Measurements from ENCODE around the gene MESP1.

The MESP1 gene

DNA sequence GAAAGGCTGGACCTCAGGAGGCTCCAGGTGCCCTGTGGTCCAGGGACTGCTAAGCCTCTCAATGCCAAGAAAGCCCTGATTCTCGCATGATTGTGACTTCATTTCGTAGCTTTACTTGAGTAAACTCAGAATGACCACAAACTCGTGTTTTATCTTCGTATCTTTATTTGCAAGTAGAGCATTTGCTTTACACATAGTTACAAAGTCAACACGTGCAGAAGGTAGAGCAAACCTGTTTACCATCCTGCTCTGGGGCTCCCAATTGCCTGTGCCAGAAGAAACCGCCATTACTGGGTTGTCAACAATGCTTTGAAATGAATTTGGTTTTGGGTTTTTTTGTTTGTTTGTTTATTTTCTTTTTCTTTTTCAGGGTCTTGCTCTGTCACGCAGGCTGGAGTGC is 5.8 kb upstream of the MESP1 start:
- 85 to 88% methylated on average over 6 to 7 of the region's 7 CpGs for WGBS, 2 experiments (ENCODE audit: insufficient coverage in 2 of 2)

DNA sequence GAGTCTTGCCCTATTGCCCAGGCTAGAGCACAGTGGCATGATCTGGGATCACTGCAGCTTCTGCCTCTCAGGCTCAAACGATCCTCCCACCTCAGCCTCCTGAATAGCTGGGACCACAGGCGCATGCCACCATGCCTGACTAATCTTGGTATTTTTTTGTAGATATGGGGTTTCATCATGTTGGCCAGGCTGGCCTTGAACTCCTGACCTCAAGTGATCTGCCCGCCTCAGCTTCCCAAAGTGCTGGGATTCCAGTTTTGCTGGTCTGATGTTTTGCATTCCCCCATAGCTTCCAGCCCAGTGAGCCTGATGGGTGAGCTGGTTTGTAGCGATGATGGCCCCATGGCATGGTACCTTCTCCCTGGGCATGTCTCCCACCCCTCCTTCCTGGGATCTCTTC is 4.7 kb upstream of the MESP1 start:
- H3K4me3 ChIP-seq (ENCODE audit: extremely low read depth, insufficient read depth, low read length, poor library complexity, severe bottlenecking): no peak overlapping the region
- peaks cover 14% of the 10 kb centered on the region for H3K4me1 ChIP-seq (ENCODE audit: control insufficient read depth, insufficient read depth, low read length, poor library complexity, severe bottlenecking)
- no peaks in the 10 kb centered on the region for H3K36me3 ChIP-seq (ENCODE audit: control insufficient read depth, insufficient read depth, low read length)
- H3K9me3 ChIP-seq (ENCODE audit: control insufficient read depth, low read length): no peaks in the 10 kb centered on the region
- no peak overlapping the region for H3K27ac ChIP-seq (ENCODE audit: low read depth, low read length, severe bottlenecking)
- 90 to 93% methylated on average over 3 of the region's 4 CpGs for WGBS, 2 experiments (ENCODE audit: insufficient coverage in 2 of 2)

More for the DNA sequence above, 5.8 kb upstream of the MESP1 start:
- no peak overlapping the region for H3K27ac ChIP-seq (ENCODE audit: low read depth, low read length, severe bottlenecking)
- H3K4me1 ChIP-seq (ENCODE audit: control insufficient read depth, insufficient read depth, low read length, poor library complexity, severe bottlenecking): peaks cover 14% of the 10 kb centered on the region
- no peaks in the 10 kb centered on the region for H3K9me3 ChIP-seq (ENCODE audit: control insufficient read depth, low read length)
- no peak overlapping the region for H3K4me3 ChIP-seq (ENCODE audit: extremely low read depth, insufficient read depth, low read length, poor library complexity, severe bottlenecking)
- H3K36me3 ChIP-seq (ENCODE audit: control insufficient read depth, insufficient read depth, low read length): no peaks in the 10 kb centered on the region

DNA sequence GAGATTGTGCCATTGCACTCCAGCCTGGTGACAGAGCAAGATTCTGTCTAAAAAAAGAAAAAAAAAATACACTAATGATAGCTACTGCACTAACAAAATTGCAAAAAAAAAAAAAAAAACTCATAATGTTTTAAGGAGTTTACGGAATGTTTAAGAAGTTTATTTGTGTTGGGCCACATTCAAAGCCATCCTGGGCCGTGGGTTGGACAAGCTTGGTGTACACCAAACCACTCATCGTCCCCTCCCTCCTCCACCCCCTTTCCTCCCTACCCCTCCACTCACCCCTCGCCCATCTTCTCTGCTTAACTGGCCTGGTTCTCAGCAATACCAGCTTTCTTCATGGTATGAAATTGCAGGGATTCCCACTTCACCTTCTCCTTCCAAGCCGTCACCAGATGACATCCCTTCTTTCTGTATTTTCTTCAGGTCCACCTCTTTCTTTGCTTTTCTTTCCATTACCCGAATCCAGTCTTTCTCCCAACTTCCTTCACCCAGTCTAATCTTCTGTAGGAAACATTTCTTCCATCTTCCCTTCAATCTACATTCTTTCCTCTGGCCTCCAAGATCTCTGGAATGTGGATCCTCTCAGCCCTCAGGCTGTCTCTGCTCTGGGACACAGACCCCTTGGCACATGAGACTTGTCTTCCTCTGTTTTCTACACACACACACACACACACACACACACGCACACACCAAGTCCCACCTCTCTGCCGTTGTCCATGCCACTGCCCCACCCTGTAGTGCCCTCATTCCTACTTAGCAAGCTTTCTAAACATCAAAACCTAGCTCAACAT is 3.5 kb upstream of the MESP1 start:
- H3K4me3 ChIP-seq (ENCODE audit: extremely low read depth, insufficient read depth, low read length, poor library complexity, severe bottlenecking): no peak overlapping the region
- peaks cover 10% of the 10 kb centered on the region for H3K4me1 ChIP-seq (ENCODE audit: control insufficient read depth, insufficient read depth, low read length, poor library complexity, severe bottlenecking)
- no peaks in the 10 kb centered on the region for H3K36me3 ChIP-seq (ENCODE audit: control insufficient read depth, insufficient read depth, low read length)
- H3K27ac ChIP-seq (ENCODE audit: low read depth, low read length, severe bottlenecking): no peak overlapping the region
- H3K9me3 ChIP-seq (ENCODE audit: control insufficient read depth, low read length): no peaks in the 10 kb centered on the region
- WGBS, 2 experiments (ENCODE audit: insufficient coverage in 2 of 2): 90 to 92% methylated on average over 4 to 5 of the region's 8 CpGs

DNA sequence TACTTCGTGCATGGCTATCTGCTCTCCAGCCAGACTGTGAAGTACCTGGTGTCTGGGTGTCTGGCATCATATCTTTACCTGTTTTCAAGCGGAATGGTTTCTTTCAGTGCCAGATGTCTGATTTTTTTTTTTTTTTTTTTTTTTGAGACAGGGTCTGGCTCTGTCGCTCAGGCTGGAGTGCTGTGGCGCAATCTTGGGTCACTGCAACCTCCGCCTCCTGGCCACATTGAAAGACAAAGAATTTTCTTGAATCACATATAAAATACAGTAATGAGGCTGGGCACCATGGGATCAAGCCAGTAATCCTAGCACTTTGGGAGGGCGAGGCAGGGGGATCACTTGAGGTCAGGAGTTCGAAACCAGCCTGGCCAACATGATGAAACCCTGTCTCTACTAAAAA is 2.8 kb upstream of the MESP1 start:
- WGBS, 2 experiments (ENCODE audit: insufficient coverage in 2 of 2): 80 to 85% methylated on average over 1 to 4 of the region's 7 CpGs
- Histone ChIP-seq H3K9me3 (ENCODE audit: control insufficient read depth, low read length) (no peaks in the 10 kb centered on the region), H3K27ac (ENCODE audit: low read depth, low read length, severe bottlenecking) (no peak overlapping the region), H3K4me1 (ENCODE audit: control insufficient read depth, insufficient read depth, low read length, poor library complexity, severe bottlenecking) (peaks cover 10% of the 10 kb centered on the region), H3K4me3 (ENCODE audit: extremely low read depth, insufficient read depth, low read length, poor library complexity, severe bottlenecking) (no peak overlapping the region), H3K36me3 (ENCODE audit: control insufficient read depth, insufficient read depth, low read length) (no peaks in the 10 kb centered on the region)

DNA sequence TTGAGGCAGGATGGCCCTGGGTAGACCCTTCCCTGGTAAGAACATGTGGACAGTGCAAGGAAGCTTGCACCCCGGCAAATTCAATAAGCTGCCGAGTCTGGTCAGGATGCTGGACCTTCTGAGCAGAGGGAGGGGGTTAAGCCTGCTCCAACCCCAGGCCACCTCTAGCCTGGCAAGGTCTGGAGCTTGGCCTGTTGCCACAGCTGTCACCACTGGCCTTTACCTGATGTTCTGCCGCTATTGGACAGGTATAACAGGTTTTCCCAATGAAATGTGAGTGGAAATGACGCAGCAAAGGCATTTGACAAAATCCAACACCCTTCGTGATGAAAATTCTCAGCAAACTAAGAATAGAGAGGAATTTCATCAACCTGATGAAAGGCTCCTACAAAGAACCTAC is 699 bp upstream of the MESP1 start:
- no peak overlapping the region for H3K27ac ChIP-seq (ENCODE audit: low read depth, low read length, severe bottlenecking)
- H3K36me3 ChIP-seq (ENCODE audit: control insufficient read depth, insufficient read depth, low read length): no peaks in the 10 kb centered on the region
- 79 to 86% methylated on average over 3 to 5 of the region's 5 CpGs for WGBS, 2 experiments (ENCODE audit: insufficient coverage in 2 of 2)

DNA sequence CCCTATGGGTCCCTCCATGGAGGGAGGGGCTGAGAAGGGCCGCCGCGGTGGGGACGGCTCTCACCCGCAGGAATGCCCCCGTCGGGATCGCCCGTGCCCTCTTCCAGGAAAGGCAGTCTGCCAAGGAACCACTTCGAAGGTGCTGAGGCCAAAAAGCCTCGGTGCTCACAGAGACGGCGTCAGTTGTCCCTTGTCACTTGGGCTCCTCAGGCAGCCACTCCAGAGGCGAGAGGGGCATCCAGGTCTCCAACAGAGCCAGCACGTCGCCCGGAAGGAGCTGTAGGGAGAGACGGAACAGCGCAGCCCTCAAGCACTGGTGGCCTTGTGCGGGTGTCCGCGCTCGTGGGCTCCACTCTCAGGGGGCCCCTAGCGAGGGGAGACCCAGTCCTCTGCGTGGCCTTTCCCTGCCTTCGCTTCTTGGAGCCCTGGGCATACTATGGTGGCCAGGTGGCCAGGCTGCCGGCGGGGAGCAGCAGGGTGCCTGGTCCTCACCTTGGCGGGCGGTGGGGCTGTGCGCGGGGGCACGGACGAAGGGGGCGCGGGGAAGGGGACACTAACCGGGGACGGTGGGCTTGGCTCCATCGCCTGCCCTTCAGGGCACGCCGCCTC is 994 bp downstream of the MESP1 start:
- 6 to 8% methylated on average over 37 to 39 of the region's 41 CpGs for WGBS, 2 experiments (ENCODE audit: insufficient coverage in 2 of 2)
- peaks cover 11% of the 10 kb centered on the region for H3K4me1 ChIP-seq (ENCODE audit: control insufficient read depth, insufficient read depth, low read length, poor library complexity, severe bottlenecking)
- H3K27ac ChIP-seq (ENCODE audit: low read depth, low read length, severe bottlenecking): no peak overlapping the region
- H3K4me3 ChIP-seq (ENCODE audit: extremely low read depth, insufficient read depth, low read length, poor library complexity, severe bottlenecking): peak overlapping the region; percentile 50
- H3K36me3 ChIP-seq (ENCODE audit: control insufficient read depth, insufficient read depth, low read length): no peaks in the 10 kb centered on the region
- no peaks in the 10 kb centered on the region for H3K9me3 ChIP-seq (ENCODE audit: control insufficient read depth, low read length)

More for the DNA sequence above, 699 bp upstream of the MESP1 start:
- no peak overlapping the region for H3K4me3 ChIP-seq (ENCODE audit: extremely low read depth, insufficient read depth, low read length, poor library complexity, severe bottlenecking)
- H3K9me3 ChIP-seq (ENCODE audit: control insufficient read depth, low read length): no peaks in the 10 kb centered on the region
- peaks cover 13% of the 10 kb centered on the region for H3K4me1 ChIP-seq (ENCODE audit: control insufficient read depth, insufficient read depth, low read length, poor library complexity, severe bottlenecking)

DNA sequence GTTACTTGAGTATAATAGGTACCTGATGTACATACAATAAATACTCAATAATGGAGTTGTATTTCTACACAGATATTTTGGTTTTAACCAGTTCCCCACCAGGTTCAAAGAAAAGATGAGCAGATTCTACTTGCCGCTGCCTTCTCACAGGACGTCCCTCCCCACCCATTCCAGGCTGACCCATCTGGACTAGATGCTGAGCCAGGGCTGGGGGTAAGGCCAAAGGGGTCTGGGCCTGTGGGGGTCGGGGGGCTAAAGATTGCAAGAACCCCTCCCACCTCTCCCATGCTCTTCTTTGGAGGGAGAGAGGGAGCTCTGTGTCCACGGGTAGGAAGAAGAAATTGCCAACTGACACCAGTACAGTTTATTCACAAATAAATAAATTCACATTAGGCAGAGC is 1.5 kb downstream of the MESP1 start:
- Histone ChIP-seq H3K27ac (ENCODE audit: low read depth, low read length, severe bottlenecking) (no peak overlapping the region), H3K36me3 (ENCODE audit: control insufficient read depth, insufficient read depth, low read length) (no peaks in the 10 kb centered on the region), H3K9me3 (ENCODE audit: control insufficient read depth, low read length) (no peaks in the 10 kb centered on the region), H3K4me1 (ENCODE audit: control insufficient read depth, insufficient read depth, low read length, poor library complexity, severe bottlenecking) (peaks cover 6% of the 10 kb centered on the region), H3K4me3 (ENCODE audit: extremely low read depth, insufficient read depth, low read length, poor library complexity, severe bottlenecking) (no peak overlapping the region)
- WGBS, 2 experiments (ENCODE audit: insufficient coverage in 2 of 2): no CpG with 5 or more reads among the region's 4 CpGs

DNA sequence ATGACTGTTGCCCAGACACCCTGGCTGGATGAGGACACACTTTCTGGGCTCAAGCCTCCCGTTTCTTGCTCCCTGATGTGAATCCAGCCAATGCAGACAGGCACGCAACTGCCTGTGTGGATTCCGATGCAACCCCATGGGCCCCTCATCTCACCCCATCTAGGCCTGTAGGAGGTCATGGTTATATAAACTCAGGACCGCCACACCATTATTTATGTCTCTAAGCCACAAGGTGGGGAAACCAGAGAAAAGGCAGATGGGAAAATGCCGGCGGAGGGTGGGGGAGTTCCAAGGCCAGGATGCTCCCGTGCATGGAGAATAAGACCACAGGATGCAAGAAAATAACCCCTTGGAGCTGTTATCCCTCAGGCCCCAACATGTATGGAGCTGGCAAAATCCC is 2.0 kb downstream of the MESP1 start:
- 43 to 53% methylated on average over 2 of the region's 7 CpGs for WGBS, 2 experiments (ENCODE audit: insufficient coverage in 2 of 2)
- Histone ChIP-seq H3K4me3 (ENCODE audit: extremely low read depth, insufficient read depth, low read length, poor library complexity, severe bottlenecking) (no peak overlapping the region), H3K27ac (ENCODE audit: low read depth, low read length, severe bottlenecking) (no peak overlapping the region), H3K36me3 (ENCODE audit: control insufficient read depth, insufficient read depth, low read length) (no peaks in the 10 kb centered on the region), H3K9me3 (ENCODE audit: control insufficient read depth, low read length) (no peaks in the 10 kb centered on the region), H3K4me1 (ENCODE audit: control insufficient read depth, insufficient read depth, low read length, poor library complexity, severe bottlenecking) (peaks cover 6% of the 10 kb centered on the region)

DNA sequence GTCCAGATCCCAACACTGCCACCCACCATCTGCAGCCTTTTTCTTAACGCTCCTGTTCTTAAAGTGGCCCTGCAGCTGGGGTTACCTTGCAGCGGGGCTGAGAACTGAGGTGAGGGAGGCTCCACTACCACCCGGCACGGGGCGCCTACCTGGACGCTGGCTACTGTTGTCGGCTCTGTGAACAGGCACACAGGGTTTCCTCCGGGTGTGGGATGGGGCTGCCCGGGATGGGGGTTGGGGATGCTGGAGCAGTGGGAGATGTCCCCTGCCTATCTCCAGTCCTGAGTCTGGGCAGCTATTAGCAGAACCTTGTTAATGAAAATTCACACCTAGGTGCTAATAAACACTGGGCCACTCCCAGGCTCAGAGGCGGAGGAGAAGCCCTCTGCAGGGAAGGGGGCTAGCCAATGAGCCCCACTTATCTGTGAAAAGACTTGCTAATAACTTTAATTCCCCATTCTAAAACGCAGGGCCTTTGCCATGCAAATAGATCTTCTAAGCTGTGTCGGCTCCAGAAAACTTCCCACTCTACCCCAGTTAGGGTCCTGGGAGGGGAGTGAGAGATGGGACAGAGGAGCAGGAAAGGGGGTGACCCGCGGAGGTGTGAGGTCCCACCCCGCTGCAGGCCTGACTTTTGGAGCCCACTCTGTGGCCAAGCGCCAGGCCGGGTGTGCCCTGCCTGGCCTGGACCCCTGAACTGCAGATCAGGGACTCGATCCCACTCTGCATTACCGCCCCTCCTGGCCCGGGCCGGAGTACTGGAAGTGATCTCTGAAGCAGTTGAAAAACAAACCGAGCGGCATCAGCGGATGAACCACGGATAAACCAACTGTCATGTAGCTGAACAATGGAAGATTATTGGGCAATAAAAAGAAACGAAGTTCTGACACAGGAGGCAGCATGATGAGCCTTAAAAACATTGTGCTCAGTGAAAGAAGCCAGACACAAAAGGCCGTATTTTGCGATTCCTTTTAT is 3.1 kb downstream of the MESP1 start:
- Histone ChIP-seq H3K4me1 (ENCODE audit: control insufficient read depth, insufficient read depth, low read length, poor library complexity, severe bottlenecking) (peaks cover 6% of the 10 kb centered on the region), H3K9me3 (ENCODE audit: control insufficient read depth, low read length) (no peaks in the 10 kb centered on the region), H3K4me3 (ENCODE audit: extremely low read depth, insufficient read depth, low read length, poor library complexity, severe bottlenecking) (no peak overlapping the region), H3K27ac (ENCODE audit: low read depth, low read length, severe bottlenecking) (no peak overlapping the region), H3K36me3 (ENCODE audit: control insufficient read depth, insufficient read depth, low read length) (no peaks in the 10 kb centered on the region)
- 9 to 19% methylated on average over 17 to 24 of the region's 28 CpGs for WGBS, 2 experiments (ENCODE audit: insufficient coverage in 2 of 2)

DNA sequence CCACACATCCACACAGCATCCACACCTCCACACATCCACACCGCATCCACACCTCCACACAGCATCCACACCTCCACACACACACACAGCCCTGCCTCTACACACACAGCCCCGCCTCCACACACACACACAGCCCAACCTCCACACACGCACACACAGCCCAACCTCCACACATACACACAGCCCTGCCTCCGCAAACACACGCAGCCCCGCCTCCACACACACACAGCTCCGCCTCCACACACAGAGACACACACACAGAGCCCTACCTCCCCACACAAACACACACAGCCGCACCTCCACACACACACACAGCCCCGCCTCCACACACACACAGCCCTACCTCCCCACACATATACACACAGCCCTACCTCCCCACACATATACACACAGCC is 4.7 kb downstream of the MESP1 start:
- Histone ChIP-seq H3K36me3 (ENCODE audit: control insufficient read depth, insufficient read depth, low read length) (no peaks in the 10 kb centered on the region), H3K27ac (ENCODE audit: low read depth, low read length, severe bottlenecking) (no peak overlapping the region), H3K9me3 (ENCODE audit: control insufficient read depth, low read length) (no peaks in the 10 kb centered on the region), H3K4me3 (ENCODE audit: extremely low read depth, insufficient read depth, low read length, poor library complexity, severe bottlenecking) (no peak overlapping the region), H3K4me1 (ENCODE audit: control insufficient read depth, insufficient read depth, low read length, poor library complexity, severe bottlenecking) (peaks cover 6% of the 10 kb centered on the region)
- WGBS, 2 experiments (ENCODE audit: insufficient coverage in 2 of 2): 83 to 88% methylated on average over 3 to 8 of the region's 9 CpGs

Data from mesodermal cell (in vitro differentiated cells).